Measurements from ENCODE around the gene TMEM134.

GRCh38 chr11:67415501-67416304 lies 53.3 kb downstream of the TMEM134 start, which contains the start of gene CARNS1:
- TF ChIP-seq CTCF (IDR thresholded peaks at IDR 0.05; ENCODE audit: low read depth, low read length) (no peak), EZH2phosphoT487 (IDR thresholded peaks at IDR 0.05; ENCODE audit: low read depth) (no peak)
